Measurements from ENCODE around the gene NXT1. TPM values are rescaled to one million over a fixed set of nuclear protein-coding genes. Genes with fewer than 3 reads are reported as not detected.
"Not testable (repeated sequence)": the region's sequence is repeated elsewhere in the genome, so short reads cannot be mapped to it uniquely, and the experiment has no call there.

The NXT1 gene
- total RNA-seq, 6 experiments from 2014 or later = 3.8 to 11.2 (median 6.1) TPM

DNA sequence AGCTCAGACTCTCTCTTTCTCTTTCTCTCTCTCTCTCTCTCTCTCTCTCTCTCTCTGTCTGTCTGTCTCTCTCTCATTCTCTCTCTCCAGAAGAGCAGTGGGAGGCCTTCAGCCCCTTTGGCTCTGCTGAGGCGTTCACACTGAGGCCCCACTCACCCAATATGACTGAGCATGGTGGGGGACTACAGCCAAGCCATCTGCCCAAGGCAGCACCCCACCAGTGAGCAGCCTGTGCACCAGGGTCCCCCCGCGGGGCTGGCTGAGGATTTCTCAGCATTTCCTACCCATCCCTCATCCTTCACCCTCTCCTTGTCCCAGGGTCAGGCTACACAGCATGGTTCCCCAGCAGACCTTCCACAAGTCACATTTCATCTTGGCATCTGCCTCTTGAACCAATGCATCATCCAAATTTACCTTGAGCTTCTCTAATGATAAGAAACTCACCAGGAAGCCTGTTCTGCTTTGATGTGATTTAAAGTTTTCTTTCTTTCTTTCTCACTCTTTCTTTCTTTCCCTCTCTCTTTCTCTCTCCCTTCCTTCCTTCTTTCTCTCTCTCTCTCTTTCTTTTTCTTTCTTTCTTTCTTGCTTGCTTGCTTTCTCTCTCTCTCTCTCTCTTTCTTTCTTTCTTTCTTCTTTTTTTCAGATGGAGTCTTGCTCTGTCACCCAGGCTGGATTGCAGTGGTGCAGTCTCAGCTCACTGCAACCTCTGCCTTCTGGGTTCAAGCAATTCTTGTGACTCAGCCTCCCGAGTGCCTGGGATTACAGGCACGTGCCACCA lies 47.1 kb upstream of the NXT1 start:
- 48% methylated on average over 3 of the region's 5 CpGs for WGBS (ENCODE audit: insufficient coverage, low coverage, low lambda C conversion rate, missing lambda C conversion rate)
- H3K9me3 ChIP-seq = no peaks in the 10 kb centered on the region

DNA sequence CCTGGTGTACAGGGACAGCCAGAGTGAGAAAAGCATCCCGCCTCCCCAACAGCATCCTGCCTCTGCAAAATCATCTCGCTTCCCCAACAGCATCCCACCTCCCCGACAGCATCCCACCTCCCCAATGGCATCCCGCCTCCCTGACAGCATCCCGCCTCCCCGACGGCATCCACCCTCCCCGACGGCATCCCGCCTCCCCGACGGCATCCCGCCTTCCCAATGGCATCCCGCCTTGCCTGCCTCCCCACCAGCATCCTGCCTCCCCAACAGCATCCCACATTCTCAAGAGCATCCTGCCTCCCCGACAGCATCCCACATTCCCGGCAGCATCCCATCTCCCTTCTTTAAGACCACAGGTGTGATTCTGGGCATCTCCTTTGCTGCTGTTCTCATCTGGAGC lies 46.0 kb upstream of the NXT1 start:
- H3K27ac ChIP-seq = no peak overlapping the region
- no peak for DNase-seq

More for the DNA sequence above, 47.1 kb upstream of the NXT1 start:
- no peaks in the 10 kb centered on the region for H3K27me3 ChIP-seq
- no peak for ATAC-seq
- no peak for DNase-seq
- no peak overlapping the region for H3K27ac ChIP-seq
- H3K36me3 ChIP-seq = no peaks in the 10 kb centered on the region
- no peak overlapping the region for H3K4me3 ChIP-seq
- intact Hi-C loops (cut with DNase I) = no loop called here
- TF ChIP-seq, protein P1, sequence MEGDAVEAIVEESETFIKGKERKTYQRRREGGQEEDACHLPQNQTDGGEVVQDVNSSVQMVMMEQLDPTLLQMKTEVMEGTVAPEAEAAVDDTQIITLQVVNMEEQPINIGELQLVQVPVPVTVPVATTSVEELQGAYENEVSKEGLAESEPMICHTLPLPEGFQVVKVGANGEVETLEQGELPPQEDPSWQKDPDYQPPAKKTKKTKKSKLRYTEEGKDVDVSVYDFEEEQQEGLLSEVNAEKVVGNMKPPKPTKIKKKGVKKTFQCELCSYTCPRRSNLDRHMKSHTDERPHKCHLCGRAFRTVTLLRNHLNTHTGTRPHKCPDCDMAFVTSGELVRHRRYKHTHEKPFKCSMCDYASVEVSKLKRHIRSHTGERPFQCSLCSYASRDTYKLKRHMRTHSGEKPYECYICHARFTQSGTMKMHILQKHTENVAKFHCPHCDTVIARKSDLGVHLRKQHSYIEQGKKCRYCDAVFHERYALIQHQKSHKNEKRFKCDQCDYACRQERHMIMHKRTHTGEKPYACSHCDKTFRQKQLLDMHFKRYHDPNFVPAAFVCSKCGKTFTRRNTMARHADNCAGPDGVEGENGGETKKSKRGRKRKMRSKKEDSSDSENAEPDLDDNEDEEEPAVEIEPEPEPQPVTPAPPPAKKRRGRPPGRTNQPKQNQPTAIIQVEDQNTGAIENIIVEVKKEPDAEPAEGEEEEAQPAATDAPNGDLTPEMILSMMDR (IDR thresholded peaks at IDR 0.05) = no peak
- TF ChIP-seq POLR2A (IDR thresholded peaks at IDR 0.05) = no peak
- no peaks in the 10 kb centered on the region for H3K4me1 ChIP-seq

DNA sequence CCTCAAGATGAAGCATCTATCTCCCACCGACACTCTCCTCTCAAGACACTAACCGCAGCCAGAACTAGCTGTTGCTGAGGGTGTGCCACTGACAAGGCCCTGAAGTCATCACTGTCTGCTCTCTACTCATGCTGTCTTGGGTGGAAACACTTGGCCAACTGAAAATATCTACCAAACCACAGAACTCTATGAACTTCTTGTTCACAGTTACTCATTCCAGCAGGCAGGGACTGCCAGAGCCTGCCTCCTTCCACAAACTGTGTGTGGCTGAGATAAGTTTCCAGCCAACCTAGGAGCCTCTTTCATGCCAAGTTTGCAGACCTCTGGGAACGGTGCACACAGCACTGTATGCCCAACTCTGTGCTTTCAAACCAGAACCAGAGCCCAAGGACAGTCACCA lies 45.5 kb upstream of the NXT1 start:
- Histone ChIP-seq H3K36me3 (no peaks in the 10 kb centered on the region), H3K4me1 (no peaks in the 10 kb centered on the region), H3K27ac (no peak overlapping the region), H3K4me3 (no peak overlapping the region), H3K27me3 (no peaks in the 10 kb centered on the region), H3K9me3 (no peaks in the 10 kb centered on the region)
- 67% methylated on average over 3 of the region's 3 CpGs for WGBS (ENCODE audit: insufficient coverage, low coverage, low lambda C conversion rate, missing lambda C conversion rate)
- ATAC-seq (no peak), DNase-seq (no peak)
- TF ChIP-seq POLR2A (IDR thresholded peaks at IDR 0.05) = no peak
- TF ChIP-seq, protein P1 (IDR thresholded peaks at IDR 0.05) = no peak
- intact Hi-C loops (cut with DNase I) = no loop called here

More for the DNA sequence above, 46.0 kb upstream of the NXT1 start:
- Histone ChIP-seq H3K27me3 (no peaks in the 10 kb centered on the region), H3K36me3 (no peaks in the 10 kb centered on the region), H3K4me3 (no peak overlapping the region), H3K4me1 (no peaks in the 10 kb centered on the region), H3K9me3 (no peaks in the 10 kb centered on the region)
- 76% methylated on average over 16 of the region's 16 CpGs for WGBS (ENCODE audit: insufficient coverage, low coverage, low lambda C conversion rate, missing lambda C conversion rate)
- ATAC-seq = peak in 1 of 4 donors; percentile 9
- TF ChIP-seq, protein P1 (IDR thresholded peaks at IDR 0.05) = no peak
- TF ChIP-seq POLR2A (IDR thresholded peaks at IDR 0.05) = no peak
- intact Hi-C loops (cut with DNase I) = no loop called here

DNA sequence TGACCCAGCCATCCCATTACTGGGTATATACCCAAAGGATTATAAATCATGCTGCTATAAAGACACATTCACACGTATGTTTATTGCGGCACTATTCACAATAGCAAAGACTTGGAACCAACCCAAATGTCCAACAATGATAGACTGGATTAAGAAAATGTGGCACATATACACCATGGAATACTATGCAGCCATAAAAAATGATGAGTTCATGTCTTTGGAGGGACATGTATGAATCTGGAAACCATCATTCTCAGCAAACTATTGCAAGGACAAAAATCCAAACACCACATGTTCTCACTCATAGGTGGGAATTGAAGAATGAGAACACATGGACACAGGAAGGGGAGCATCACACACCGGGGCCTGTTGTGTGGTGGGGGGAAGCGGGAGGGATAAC lies 43.2 kb upstream of the NXT1 start:
- not testable (repeated sequence) for ATAC-seq, DNase-seq
- 90% methylated on average over 4 of the region's 4 CpGs for WGBS (ENCODE audit: insufficient coverage, low coverage, low lambda C conversion rate, missing lambda C conversion rate)

DNA sequence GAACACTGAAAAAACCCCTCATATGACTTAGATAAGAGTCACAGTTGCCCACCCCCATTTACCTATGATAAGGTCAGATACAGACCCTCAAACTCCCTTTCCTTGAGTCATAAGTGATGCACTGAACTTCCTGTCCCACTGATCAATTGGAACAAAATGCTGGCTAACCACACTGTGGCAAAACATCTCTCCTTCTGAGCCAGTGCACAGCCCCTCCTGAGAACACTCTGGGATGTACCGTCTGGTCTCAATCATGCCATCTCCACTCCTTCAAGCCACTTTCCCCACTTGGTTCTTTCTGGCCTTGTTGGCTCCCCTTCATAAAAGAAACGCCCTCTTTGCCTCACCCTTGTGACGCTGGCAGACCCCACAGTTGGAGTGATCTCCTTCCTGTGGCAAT lies 42.6 kb upstream of the NXT1 start:
- H3K9me3 ChIP-seq = no peaks in the 10 kb centered on the region
- H3K4me1 ChIP-seq = no peaks in the 10 kb centered on the region
- ATAC-seq (no peak), DNase-seq (no peak)
- WGBS (ENCODE audit: insufficient coverage, low coverage, low lambda C conversion rate, missing lambda C conversion rate) = 84% methylated on average over 3 of the region's 3 CpGs
- H3K27me3 ChIP-seq = no peaks in the 10 kb centered on the region
- H3K4me3 ChIP-seq = no peak overlapping the region
- TF ChIP-seq POLR2A (IDR thresholded peaks at IDR 0.05) = no peak
- TF ChIP-seq, protein P1 (IDR thresholded peaks at IDR 0.05) = no peak
- no peaks in the 10 kb centered on the region for H3K36me3 ChIP-seq
- intact Hi-C loops (cut with DNase I) = no loop called here
- H3K27ac ChIP-seq = no peak overlapping the region

More for the DNA sequence above, 43.2 kb upstream of the NXT1 start:
- H3K36me3 ChIP-seq; H3K27ac ChIP-seq; H3K4me3 ChIP-seq; H3K27me3 ChIP-seq; H3K9me3 ChIP-seq; H3K4me1 ChIP-seq; intact Hi-C loops (cut with DNase I): not testable (repeated sequence)
